Mammary epithelial cell (primary cell): ENCODE measurements around the gene NPFFR1.

Source experiments
- EZH2 ChIP-seq: IDR thresholded peaks from 2 replicates; pipeline ENCODE4 v1.6.1; 2012; ENCODE audit warnings: low read length, inconsistent platforms, borderline replicate concordance
- TF ChIP-seq, protein P1 (sequence below), 2 donors: IDR thresholded peaks in 1 of 2; conservative IDR thresholded peaks in 1 of 2; 2 replicates each; pipeline ENCODE4 v1.5.1; 2011 to 2012; ENCODE audit warnings: inconsistent platforms in 2 of 2, low read length in 2 of 2, mild to moderate bottlenecking in 2 of 2, control low read depth in 1 of 2, low read depth in 1 of 2; ENCODE audit not compliant: insufficient read depth in 1 of 2; ENCODE audit errors: extremely low read depth in 1 of 2

DNA sequence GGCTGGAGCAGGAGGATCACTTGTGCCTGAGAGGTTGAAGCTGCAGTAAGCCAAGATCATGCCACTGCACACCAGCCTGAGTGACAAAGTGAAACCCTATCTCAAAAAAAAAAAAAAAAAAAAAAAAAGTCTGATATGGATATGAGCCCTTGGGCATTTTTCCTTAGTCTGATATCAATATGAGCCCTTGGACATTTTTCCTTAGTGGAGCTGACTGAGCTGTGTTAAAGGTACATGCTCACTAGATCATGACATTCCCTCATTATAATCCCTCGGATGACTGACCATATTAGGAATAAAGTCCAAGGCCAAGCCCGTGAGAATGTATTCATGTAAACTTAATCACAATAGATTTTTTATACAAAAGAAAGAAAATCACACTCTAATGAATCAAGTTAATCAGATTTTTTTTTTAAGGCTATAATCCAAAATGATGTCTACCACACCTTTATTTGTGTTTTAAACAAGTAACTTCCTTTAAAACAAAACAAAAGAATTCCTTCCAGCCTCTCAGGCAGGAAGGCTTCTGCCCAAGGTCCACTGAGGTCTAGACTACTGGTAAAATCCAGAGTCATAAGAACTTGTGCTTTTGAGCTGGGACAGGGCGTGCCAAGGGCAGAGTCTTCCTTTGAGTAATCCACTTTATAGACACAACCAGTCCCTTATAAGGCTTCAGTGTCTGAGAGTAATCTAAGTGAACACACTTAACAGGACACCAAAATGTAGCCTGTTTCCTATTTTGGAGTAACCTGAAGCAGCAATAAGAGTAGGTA is 56.1 kb downstream of the NPFFR1 start:
- TF ChIP-seq, protein P1, sequence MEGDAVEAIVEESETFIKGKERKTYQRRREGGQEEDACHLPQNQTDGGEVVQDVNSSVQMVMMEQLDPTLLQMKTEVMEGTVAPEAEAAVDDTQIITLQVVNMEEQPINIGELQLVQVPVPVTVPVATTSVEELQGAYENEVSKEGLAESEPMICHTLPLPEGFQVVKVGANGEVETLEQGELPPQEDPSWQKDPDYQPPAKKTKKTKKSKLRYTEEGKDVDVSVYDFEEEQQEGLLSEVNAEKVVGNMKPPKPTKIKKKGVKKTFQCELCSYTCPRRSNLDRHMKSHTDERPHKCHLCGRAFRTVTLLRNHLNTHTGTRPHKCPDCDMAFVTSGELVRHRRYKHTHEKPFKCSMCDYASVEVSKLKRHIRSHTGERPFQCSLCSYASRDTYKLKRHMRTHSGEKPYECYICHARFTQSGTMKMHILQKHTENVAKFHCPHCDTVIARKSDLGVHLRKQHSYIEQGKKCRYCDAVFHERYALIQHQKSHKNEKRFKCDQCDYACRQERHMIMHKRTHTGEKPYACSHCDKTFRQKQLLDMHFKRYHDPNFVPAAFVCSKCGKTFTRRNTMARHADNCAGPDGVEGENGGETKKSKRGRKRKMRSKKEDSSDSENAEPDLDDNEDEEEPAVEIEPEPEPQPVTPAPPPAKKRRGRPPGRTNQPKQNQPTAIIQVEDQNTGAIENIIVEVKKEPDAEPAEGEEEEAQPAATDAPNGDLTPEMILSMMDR (conservative IDR thresholded peaks at IDR 0.05 in 1 of 2, IDR thresholded peaks at IDR 0.05 in 1 of 2; ENCODE audit: extremely low read depth in 1 of 2, insufficient read depth in 1 of 2, low read depth in 1 of 2, low read length in 2 of 2), result no peak
- TF ChIP-seq EZH2, result no peak
